Epithelial cell of prostate (primary cell): Measurements from ENCODE around the gene LRRC8B.

Source experiments
- DNase-seq: peaks from one replicate; pipeline ENCODE4 v3.0.0-alpha.2; 2011; ENCODE audit warnings: low read depth, low spot score
- H3K27ac ChIP-seq: fragments of 450-650 bp; 2 replicates; pipeline ENCODE4 v1.5.1; 2017; ENCODE audit warnings: mild to moderate bottlenecking

The LRRC8B gene

GRCh38 chr1:89604414-89604735, 79.7 kb downstream of the LRRC8B start:
- no peak for DNase-seq
- H3K27ac ChIP-seq = no peak overlapping the region

GRCh38 chr1:89605692-89606091, 81.1 kb downstream of the LRRC8B start:
- no peak overlapping the region for H3K27ac ChIP-seq
- no peak for DNase-seq

- DNase-seq = no peak
- no peak overlapping the region for H3K27ac ChIP-seq
These were observed 81.8 kb downstream of the LRRC8B start for GRCh38 chr1:89606227-89606980.

- no peak overlapping the region for H3K27ac ChIP-seq
- DNase-seq = no peak
These were observed 82.5 kb downstream of the LRRC8B start for GRCh38 chr1:89607156-89607555.

GRCh38 chr1:89607586-89608318, 83.1 kb downstream of the LRRC8B start:
- DNase-seq = no peak
- H3K27ac ChIP-seq = no peak overlapping the region

- no peak overlapping the region for H3K27ac ChIP-seq
- DNase-seq = no peak
These were observed 83.8 kb downstream of the LRRC8B start for GRCh38 chr1:89608319-89608983.

GRCh38 chr1:89608984-89609725, 84.5 kb downstream of the LRRC8B start:
- no peak overlapping the region for H3K27ac ChIP-seq
- no peak for DNase-seq

- no peak overlapping the region for H3K27ac ChIP-seq
- no peak for DNase-seq
These were observed 85.3 kb downstream of the LRRC8B start for GRCh38 chr1:89609781-89610456.

GRCh38 chr1:89610457-89611011, 85.9 kb downstream of the LRRC8B start:
- no peak for DNase-seq
- no peak overlapping the region for H3K27ac ChIP-seq

GRCh38 chr1:89611721-89612120, 87.1 kb downstream of the LRRC8B start:
- no peak for DNase-seq
- H3K27ac ChIP-seq = no peak overlapping the region

GRCh38 chr1:89613928-89614327, 89.3 kb downstream of the LRRC8B start:
- H3K27ac ChIP-seq = no peak overlapping the region
- DNase-seq = no peak

- peak overlapping the region; percentile 9 for H3K27ac ChIP-seq
- no peak for DNase-seq
These were observed 91.3 kb downstream of the LRRC8B start for GRCh38 chr1:89615676-89616598.

GRCh38 chr1:89616844-89617627, 92.4 kb downstream of the LRRC8B start:
- peak overlapping the region; percentile 9 for H3K27ac ChIP-seq
- no peak for DNase-seq

GRCh38 chr1:89620664-89621063, 96.0 kb downstream of the LRRC8B start:
- no peak overlapping the region for H3K27ac ChIP-seq
- DNase-seq = no peak

- no peak overlapping the region for H3K27ac ChIP-seq
- DNase-seq = no peak
These were observed 98.3 kb downstream of the LRRC8B start for GRCh38 chr1:89622895-89623294.

- DNase-seq = no peak
- H3K27ac ChIP-seq = no peak overlapping the region
These were observed 99.7 kb downstream of the LRRC8B start for GRCh38 chr1:89624314-89624713.

GRCh38 chr1:89624715-89625323, 100.2 kb downstream of the LRRC8B start:
- H3K27ac ChIP-seq = no peak overlapping the region
- DNase-seq = no peak

GRCh38 chr1:89627596-89627962, 103.0 kb downstream of the LRRC8B start:
- DNase-seq = no peak
- H3K27ac ChIP-seq = no peak overlapping the region
